GM12801 (cell line): ENCODE results near the gene ZMIZ1.

Source experiments
- TF ChIP-seq, protein P1 (sequence below): IDR thresholded peaks from one replicate; pipeline ENCODE4 v1.5.1; 2011; ENCODE audit warnings: control low read depth; ENCODE audit not compliant: insufficient read length; ENCODE audit errors: extremely low read depth

The ZMIZ1 gene

DNA sequence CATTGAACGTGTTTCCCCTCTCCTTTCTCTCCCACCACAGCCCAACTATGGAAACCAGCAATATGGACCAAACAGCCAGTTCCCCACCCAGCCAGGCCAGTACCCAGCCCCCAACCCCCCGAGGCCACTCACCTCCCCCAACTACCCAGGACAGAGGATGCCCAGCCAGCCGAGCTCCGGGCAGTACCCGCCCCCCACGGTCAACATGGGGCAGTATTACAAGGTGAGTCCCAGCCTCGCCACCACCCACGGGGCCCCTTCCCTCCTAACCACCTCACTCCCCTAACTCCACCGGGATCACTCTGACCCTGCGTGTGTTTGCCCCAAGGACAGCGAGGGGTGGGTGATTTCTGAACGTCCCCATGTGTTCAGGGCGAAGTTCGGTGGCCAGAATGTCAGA, 227.7 kb downstream of the ZMIZ1 start:
- TF ChIP-seq, protein P1, sequence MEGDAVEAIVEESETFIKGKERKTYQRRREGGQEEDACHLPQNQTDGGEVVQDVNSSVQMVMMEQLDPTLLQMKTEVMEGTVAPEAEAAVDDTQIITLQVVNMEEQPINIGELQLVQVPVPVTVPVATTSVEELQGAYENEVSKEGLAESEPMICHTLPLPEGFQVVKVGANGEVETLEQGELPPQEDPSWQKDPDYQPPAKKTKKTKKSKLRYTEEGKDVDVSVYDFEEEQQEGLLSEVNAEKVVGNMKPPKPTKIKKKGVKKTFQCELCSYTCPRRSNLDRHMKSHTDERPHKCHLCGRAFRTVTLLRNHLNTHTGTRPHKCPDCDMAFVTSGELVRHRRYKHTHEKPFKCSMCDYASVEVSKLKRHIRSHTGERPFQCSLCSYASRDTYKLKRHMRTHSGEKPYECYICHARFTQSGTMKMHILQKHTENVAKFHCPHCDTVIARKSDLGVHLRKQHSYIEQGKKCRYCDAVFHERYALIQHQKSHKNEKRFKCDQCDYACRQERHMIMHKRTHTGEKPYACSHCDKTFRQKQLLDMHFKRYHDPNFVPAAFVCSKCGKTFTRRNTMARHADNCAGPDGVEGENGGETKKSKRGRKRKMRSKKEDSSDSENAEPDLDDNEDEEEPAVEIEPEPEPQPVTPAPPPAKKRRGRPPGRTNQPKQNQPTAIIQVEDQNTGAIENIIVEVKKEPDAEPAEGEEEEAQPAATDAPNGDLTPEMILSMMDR = no peak

DNA sequence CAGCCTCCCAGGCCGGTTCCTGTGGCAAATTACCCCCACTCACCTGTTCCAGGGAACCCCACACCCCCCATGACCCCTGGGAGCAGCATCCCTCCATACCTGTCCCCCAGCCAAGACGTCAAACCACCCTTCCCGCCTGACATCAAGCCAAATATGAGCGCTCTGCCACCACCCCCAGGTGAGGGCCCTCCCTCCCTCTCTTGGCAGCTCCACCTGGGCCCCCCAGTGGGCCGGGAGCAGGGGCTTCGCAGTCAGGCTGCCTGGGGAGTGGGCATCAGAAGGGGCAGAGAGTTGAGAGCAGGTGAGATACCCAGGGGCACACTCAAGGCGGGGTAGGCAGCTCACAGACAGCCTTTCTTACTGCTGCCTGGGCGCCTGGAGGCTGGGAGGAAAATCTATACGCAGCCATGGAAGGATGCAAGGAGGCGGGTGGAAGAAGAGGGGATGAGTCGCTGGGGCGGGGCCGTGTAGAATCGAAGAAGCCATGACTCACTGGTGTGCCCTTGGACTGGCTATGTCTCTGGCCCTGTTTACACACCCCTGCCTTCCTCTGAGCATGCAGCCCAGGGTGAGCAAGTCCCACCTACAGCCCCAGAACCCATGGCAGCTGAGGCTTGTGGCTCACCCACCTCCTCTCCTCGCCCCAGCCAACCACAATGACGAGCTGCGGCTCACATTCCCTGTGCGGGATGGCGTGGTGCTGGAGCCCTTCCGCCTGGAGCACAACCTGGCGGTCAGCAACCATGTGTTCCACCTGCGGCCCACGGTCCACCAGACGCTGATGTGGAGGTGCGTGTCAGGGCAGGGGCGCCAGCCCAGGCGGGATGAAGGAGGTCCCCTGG, 229.9 kb downstream of the ZMIZ1 start:
- TF ChIP-seq, protein P1 = no peak

DNA sequence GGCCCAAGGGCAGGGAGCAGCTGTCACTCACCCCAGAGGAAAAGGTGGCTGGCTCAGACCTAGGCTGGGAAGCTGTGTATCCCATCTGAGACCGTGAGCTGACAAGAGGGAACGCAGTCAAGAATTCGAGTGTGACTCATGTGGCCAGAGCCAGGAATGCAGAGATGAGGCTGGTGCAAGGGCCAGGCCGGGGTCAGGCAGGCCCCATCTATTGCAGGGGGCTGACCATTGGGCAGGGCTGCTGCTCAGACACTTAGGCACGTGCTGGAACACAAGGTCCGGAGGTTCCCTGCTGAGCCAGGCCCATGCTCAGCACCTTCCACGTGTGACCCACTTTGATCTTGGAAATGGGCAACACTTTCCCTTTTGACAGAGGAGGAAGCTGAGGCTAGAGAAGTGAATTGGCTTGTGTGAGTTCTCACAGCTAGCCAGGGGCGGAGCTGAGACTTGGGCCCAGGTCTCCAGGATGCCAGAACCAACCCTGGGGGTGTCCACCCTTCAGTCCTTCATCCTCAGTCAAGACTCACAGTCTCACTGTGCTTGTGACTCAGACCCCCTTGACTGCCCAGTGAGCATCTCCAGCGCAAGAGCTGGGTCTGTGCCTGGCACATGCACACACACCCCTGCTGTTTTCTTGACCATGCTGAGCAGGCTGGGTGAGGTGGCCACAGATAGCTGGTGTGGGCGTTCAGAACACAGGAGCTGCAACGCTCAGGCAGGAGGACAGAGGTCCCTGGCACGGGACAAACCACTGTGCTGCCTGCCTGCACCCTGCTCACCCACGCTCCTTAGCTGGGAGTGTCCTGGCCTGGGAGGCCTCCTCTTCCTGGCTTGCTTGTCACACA, 230.9 kb downstream of the ZMIZ1 start:
- TF ChIP-seq, protein P1 = no peak

DNA sequence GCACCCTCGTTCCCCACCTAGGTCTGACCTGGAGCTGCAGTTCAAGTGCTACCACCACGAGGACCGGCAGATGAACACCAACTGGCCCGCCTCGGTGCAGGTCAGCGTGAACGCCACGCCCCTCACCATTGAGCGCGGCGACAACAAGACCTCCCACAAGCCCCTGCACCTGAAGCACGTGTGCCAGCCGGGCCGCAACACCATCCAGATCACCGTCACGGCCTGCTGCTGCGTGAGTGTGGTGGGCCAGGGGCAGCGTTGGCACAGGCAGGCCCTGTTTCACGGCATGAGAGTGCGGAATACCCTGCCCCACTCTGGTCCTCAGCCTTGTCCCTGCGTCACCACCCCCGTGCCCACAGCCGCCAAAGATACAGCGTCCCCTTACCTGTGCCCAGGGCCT, 231.9 kb downstream of the ZMIZ1 start:
- TF ChIP-seq, protein P1 = no peak

DNA sequence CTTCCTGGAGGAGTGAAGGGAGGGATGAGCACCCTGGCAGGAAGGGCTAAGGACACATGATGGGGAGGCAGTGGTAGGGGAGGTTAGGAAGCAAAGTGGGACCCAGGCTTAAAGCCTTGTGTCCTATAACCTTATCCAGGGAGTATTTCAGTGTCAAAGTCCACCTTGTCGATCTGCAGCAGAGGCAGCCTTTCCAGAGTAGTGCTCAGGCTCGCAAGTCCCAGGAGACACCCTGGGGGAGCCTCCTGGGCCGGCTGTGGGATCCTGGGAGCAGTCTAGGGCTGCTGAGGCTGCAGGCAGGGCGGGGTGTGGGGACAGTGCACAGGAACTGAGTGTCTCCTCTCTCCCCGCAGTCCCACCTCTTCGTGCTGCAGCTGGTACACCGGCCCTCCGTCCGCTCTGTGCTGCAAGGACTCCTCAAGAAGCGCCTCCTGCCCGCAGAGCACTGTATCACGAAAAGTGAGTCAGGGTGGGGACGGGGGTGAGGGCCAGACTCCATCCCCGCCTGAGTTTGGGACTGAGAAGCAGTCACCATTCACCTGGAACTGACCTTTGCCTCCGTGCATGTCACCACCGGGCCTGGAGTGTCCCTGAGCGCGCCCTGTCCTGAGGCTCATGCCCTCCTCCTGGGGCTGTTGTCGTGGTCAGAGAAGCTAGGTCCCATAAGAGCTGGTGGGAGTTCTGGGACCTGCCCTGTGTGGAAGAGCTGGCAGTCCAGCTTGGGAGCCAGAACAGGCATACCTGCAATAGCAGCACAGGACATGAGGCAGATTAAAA, 233.2 kb downstream of the ZMIZ1 start:
- TF ChIP-seq, protein P1 = no peak

DNA sequence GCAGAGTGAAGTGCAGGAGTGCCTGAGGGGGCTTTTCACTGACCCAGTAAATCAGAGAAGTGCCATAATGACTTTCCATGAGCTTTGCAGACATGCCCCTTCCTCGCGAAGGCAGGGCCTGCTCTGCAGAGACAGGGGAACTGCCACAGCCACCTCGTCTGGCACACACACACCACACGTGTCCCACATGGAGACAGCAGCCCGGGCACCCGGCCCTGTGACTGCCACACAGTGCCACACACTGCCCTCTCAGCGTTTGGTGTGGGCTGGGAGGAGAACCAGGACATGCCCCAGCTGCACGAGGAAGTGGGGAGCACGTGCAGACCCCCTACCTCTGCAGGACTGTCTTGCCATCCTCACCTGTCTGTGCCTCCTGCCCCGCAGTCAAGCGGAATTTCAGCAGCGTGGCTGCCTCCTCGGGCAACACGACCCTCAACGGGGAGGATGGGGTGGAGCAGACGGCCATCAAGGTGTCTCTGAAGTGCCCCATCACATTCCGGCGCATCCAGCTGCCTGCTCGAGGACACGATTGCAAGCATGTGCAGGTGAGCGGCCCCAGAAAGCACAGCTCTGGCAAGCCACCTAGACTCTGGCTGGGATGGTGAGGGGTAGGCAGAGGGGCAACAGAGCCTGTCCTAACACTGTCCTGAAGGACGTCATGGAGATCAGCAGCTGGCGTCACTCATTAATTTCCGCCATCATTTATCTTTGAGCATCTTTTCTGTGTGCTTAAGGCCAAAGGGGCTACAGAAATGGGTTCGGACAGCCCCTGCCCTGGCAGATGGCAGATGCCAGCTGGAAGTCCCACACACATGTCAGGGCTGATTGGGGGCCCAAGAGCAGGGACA, 235.1 kb downstream of the ZMIZ1 start:
- TF ChIP-seq, protein P1 = no peak
